GM18498 (cell line): ENCODE results near the gene ODF2.
"Not testable (repeated sequence)": the region's sequence is repeated elsewhere in the genome, so short reads cannot be mapped to it uniquely, and the experiment has no call there.

ENCODE experiments used
- ATAC-seq: cut with Tn5 transposase; IDR thresholded peaks from one replicate; pipeline ENCODE4 v1.9.1; 2021; ENCODE audit warnings: mild to moderate bottlenecking, moderate library complexity; ENCODE audit not compliant: unreplicated experiment

Gene ODF2

DNA sequence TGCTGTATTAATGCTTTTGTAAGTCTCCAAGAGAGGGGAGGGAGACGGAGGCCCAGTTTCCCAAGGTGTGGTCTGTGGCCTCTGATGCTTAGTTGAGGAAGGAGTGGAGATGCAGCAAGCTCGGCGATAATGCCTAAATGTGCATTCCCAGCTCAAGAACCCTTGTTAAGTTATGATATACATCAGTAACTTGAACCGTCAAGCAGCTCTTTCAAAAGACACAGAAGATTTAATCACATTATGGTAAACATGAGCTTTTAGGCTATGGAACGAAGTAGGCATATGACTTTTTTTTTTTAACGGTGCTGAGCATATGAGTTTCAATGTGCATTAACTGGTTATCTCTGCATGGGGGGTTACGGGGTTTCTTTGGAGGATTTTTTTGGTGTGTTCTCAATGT lies 26.4 kb downstream of the ODF2 start:
- no peak for ATAC-seq

DNA sequence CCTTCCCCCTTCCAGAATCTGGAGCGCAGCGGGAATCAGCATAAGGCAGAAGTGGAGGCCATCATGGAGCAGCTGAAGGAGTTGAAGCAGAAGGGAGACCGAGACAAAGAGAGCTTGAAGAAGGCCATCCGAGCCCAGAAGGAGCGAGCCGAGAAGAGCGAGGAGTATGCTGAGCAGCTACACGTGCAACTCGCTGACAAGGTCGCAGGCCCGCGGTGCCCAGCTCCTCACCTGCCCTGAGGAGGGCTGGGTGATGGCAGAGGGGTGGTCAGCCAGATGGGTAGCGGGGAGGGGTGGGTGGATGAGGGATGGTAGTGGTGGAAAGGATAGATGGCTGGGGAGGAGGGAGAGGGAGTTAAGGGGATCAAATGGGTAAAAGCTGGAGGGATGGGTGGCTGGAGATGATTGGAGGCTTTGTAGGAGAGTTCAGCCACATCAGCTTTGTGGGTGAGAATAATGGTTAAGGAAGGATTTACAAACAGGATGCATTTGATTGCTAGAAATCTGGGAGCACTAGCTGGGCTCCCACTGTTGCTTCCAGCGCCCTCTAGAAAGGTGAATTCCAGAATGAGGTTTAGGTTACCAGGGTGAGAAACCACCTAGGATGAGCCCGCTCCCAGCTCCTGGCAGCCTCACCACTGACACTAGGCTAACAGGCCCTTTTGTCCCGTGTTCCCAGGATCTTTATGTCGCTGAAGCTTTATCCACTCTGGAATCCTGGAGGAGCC lies 29.0 kb downstream of the ODF2 start:
- no peak for ATAC-seq

GRCh38 chr9:128485414-128485855 lies 29.6 kb downstream of the ODF2 start:
- no peak for ATAC-seq

DNA sequence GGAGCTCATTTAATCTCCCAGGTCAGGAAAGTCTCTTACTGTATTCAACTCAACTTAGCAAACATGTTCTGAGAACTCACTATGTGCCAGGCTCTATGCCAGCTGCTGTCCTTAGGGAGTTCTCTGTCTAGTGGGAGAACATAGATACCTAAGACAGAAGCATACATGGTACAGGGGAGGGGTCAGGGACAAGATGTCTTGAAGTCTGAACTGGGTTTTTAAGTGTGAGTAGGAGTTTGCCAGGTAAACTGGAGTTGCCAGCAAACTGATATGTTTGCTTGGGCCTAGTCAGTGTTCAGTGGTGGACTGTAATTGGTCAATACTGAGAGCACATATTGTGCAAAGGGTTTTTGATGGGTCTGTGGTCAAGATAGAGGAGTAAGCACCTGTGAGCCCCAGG lies 30.4 kb downstream of the ODF2 start:
- ATAC-seq, result no peak

GRCh38 chr9:128493424-128493823 lies 37.6 kb downstream of the ODF2 start:
- no peak for ATAC-seq

DNA sequence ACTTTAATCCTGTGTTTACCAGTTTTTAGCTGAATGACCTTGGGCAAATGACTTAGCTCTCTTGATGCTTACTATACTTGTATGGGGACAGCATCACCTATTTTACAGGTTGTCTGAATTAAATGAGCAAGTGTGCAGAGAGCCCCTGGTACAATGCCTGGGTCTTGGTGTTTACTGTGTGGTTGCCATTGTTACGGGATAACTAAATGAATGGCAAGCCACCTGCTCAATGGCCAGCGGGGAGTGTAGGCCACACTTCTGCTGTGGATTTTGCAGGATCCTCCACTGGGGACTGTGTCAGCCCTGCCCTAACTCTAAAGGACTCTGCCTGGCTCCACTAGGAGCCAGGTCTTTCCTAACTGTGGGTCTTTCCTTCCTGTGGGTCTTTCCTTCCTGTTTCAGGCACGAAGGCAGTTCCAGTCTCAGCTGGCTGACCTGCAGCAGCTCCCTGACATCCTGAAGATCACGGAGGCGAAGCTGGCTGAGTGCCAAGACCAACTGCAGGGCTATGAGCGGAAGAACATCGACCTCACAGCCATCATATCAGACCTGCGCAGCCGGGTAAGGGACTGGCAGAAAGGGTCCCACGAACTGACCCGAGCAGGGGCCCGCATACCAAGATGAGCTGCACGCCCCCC lies 38.4 kb downstream of the ODF2 start:
- no peak for ATAC-seq

GRCh38 chr9:128494746-128495129 lies 38.9 kb downstream of the ODF2 start:
- ATAC-seq, result no peak

DNA sequence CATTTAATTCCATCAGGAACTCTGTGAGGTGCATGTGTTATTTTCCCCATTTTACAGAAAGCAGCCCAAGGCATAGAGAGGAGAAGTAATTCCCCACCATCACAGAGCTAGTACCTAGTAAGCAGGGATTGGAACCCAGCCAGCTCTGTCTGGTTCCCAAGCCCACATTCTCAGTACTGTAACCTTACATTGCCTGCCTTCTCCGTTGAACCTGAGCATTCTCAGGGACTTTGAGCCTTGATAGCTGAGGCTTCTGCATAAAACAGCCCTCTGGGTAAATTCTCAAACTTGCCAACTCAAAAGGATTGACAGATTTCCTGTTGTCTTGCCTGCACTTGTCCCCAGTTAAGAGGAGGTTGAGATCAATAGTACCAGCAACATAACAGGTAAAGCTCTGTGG lies 39.5 kb downstream of the ODF2 start:
- ATAC-seq, result no peak

DNA sequence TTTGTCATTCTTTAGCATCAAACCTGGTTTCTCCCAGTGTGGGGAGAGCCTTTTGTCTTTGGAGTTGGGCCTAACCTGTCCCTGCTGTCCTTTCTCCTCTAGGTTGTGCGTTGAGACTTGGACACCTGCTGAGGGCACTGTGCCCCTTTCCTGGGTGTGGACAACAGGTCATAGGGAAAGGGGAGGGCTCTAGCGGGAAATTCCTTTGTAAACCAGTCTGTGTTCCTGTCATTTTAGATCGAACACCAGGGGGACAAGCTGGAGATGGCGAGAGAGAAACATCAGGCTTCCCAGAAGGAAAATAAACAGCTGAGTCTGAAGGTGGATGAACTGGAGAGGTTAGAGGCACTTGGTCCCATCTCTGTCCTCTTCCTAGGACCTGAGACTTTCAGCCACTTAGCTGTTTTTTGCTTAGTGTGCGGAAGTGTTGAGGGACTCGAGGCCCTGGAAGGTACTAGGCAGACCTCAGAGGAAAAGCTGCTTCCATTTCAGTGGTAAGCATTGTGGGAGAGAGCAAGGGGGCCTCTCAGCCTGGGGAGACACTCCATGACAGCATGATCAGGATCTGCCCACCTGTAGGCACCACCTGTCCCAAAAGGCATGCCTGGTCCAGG lies 40.1 kb downstream of the ODF2 start:
- no peak for ATAC-seq

- ATAC-seq, result no peak
Measured at GRCh38 chr9:128497824-128498610, 42.2 kb downstream of the ODF2 start.

DNA sequence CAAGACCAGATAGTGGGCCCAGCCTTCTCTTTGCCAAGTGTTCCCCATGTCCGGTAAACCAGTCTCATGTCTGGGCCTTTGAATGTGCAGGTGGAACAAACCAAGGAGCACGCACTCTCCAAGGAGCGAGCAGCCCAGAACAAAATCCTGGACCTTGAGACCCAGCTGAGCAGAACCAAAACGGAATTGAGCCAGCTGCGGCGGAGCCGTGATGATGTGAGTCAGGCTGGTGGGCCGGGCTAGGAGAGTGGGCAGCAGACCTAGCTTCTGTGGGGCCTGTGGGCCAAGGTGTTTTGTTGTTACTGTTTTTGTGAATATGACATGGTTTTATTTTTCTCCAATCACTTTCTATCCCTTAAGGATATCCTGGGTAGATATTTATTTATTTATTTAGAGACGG lies 43.1 kb downstream of the ODF2 start:
- ATAC-seq, result no peak

DNA sequence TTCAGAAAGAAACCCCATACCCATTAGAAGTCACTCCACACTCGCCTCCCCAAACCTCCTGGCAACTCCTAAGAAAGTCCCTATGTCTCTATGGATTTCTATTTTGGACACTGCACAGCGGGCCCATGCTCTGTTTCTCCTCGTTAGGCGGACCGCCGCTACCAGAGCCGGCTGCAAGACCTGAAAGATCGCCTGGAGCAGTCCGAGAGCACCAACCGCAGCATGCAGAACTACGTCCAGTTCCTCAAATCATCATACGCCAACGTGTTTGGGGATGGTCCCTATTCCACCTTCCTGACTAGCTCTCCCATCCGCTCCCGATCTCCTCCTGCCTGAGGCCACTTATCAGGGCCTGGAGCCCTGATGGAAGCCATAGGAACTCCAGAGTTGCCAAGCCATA lies 44.1 kb downstream of the ODF2 start:
- ATAC-seq, result no peak

- ATAC-seq, result not testable (repeated sequence)
Measured at GRCh38 chr9:128503415-128503825, 47.6 kb downstream of the ODF2 start.

DNA sequence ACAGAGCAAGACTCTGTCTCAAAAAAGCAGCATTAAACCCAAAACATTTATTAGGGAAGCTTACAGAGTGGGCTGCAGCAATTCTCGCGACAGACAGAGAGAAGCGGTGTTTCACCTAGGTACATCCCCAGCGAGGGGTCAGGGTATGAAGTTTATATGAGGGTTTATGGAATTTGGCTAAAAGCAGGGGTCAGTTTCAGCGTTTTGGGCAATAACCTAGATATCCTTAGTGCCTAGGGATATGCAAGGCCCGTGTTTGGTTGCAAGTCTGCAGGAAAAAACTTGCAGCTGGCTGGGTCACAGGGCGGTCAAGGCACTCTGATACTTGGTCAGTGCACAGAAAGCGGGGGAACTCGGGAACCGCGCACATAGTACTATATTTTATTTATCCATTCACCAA lies 48.1 kb downstream of the ODF2 start:
- ATAC-seq, result no peak

DNA sequence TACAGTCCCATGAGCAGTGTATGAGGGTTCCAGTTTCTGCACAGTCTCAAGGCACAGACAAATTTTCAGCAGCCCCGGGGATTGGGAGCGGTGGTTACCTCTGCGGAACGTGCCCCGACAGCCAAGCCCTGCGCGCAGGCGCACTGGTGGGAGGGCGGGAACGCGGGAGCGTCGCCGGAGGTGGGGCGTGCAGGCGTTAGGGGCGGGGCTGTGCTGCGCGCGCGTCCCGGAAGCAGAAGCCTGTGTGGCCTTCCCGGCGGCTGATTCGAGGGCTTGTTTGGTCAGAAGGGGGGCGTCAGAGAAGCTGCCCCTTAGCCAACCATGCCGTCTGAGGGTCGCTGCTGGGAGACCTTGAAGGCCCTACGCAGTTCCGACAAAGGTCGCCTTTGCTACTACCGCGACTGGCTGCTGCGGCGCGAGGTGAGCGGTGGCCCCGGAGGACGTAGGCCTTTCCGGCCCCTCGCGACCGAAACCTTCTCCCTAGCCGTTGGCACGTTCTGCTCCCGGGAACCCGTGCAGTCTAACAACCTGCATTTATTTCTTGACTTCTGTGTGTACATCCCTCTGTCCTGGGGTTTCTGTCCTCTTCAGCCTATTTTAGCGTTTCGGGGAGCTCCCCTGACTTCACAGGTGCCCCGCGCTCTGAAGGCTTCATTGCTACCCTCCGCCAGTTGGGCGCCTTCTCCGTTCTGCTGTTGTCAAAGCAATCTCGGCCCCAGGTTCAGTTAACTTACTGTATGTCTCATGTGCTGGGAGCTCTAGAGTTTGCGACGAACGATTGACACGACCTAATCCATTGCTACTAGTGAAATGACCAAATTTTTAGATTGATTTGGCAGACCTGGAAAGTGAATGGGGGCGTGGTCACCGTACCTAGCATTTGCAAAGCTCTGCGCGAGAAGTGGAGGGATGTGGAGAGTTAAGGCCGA lies 48.9 kb downstream of the ODF2 start, which contains the start of gene GLE1:
TSS of gene GLE1 (plus strand) at position 235 of the 929 bp plus-strand sequence. CDS start at position 322, 87 bp downstream.
- peak; percentile 87 for ATAC-seq

DNA sequence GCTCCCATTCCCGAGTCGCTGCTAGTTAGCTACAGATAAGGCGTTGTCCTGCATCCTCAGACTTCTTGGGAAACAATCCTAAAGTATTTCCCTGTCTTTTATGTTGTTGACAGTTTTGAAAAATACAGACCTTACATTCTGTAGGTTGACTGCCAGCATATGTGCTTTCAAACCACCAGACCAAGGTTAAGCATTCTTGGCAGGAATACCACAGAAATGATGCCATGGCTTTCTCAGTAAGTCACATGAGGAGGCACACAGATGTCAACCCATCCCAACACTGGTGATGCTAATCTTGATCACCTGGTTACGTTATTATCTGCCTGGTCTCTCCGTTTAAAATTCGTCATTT lies 49.6 kb downstream of the ODF2 start:
- no peak for ATAC-seq

DNA sequence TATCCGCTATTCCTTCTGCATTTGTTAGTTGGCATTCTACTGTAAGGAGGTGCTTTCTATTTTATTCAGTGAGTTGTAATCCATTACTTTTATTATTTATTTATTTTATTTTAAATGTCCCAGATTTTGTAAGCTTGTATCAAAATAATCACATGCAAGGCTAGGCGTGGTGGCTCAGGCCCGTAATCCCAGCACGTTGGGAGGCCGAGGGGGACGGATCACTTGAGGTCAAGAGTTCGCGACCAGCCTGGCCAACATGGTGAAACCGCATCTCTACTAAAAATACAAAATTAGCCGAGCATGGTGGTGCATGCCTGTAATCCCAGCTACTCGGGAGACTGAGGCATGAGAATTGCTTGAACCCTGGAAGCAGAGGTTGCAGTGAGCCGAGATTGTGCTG lies 50.1 kb downstream of the ODF2 start:
- not testable (repeated sequence) for ATAC-seq

DNA sequence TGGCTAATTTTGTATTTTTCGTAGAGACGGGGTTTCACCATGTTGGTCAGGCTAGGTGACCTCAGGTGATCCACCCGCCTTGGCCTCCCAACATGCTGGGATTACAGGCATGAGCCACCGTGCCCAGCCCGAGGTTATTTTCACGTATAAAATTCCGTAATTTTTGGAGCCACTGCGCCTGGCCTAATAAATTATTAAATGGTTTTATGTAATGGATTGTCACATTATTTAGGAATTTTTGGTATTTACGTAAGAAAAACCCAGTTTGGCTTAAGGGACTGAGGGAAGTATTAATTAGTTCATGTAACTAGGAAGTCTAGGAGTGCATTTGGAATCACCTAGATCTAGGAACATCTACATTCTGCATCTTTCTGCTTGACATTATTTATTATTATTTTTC lies 57.0 kb downstream of the ODF2 start:
- no peak for ATAC-seq

DNA sequence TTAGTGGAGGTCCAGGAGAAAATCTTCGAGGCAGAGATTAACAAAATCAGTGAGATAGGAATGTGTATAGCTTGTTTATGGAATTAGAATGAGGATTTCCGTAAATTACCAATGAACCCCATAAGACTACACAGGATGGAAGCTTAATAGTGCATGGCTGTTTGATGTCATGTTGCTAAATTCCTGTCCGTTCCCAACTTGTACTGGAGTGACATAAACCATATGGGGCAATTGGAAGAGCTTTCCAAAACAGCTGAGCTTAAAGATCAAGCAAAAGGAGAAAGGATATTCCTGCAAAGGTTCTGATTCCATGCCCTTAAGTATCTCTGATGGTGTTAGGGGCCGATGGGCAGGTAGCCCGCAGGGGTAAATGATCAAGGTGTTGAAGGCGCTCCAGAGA lies 66.2 kb downstream of the ODF2 start:
- ATAC-seq, result no peak

DNA sequence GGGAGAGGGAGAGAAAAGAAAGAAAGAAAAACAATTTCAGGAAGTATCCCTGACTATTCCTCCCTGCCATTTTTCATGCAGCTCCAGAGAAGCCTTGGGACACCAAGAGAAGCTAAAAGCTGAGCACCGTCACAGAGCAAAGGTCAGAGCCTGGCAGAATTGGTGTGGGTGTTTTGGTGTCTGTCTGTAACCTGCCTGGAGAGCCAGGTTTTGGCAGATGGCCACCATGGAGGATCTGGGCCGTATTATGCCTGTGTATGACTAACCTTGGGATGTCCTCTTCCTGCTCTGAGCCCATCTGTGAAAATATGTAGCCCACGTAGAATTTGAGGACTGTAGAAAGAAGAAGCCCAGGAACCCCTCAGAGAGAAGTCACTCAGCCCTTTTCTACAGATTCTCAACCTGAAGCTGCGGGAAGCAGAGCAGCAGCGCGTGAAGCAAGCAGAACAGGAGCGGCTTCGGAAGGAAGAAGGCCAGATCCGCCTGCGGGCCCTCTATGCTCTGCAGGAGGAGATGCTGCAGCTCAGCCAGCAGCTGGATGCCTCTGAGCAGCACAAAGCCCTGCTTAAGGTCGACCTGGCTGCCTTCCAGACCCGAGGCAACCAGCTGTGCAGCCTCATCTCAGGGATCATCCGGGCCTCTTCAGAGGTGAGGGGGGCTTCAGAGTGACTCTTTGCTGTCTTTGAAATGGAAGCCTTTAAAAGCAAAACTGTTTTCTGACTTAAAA lies 67.6 kb downstream of the ODF2 start:
- ATAC-seq, result no peak
